HTR-8/SVneo (cell line): ENCODE data around the gene RTL1.

Experiments used
- DNase-seq: peaks from one replicate; pipeline ENCODE4 v3.0.0; 2011; ENCODE audit warnings: low spot score, mixed read lengths; ENCODE audit not compliant: insufficient read length
- FAIRE-seq: peaks from 2 replicates; lab custom pipeline; 2011; peaks lifted over from hg19 to GRCh38; lab: Jason Lieb, UNC

Gene RTL1

DNA sequence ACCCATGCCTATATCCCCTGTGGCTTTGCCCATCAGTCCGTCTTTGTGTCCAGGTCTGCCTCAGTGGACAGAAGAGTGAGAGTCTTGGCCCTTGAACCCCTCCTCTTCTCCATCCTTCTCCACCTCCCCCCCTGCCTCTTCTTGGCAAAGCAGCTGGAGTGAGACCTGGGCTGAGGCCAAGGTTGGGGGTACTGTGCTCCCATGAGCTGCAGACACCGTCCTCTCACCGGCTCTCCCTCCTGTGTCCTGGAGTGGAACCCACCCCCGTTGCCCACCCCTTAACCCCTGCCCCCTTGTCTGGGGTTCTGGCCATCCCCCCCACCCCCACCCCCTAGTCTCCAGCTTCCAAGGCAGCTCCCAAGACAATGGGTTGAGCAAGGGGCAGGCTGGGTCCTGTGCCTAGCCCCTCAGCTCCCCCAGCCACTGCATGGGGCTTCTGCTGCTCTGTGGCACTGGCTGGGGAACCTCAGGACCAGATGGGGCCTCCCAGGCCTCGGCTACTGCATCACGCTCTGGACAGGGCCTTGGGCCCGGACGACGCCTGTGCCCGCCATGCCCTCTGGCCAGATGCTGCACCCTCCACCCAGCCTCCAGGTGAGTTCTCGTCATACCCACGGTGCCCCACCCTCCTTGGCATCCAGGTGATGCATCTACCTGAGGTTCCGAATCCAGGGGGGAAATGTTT lies 35.7 kb downstream of the RTL1 start:
- DNase-seq (no peak), FAIRE-seq (no peak)

DNA sequence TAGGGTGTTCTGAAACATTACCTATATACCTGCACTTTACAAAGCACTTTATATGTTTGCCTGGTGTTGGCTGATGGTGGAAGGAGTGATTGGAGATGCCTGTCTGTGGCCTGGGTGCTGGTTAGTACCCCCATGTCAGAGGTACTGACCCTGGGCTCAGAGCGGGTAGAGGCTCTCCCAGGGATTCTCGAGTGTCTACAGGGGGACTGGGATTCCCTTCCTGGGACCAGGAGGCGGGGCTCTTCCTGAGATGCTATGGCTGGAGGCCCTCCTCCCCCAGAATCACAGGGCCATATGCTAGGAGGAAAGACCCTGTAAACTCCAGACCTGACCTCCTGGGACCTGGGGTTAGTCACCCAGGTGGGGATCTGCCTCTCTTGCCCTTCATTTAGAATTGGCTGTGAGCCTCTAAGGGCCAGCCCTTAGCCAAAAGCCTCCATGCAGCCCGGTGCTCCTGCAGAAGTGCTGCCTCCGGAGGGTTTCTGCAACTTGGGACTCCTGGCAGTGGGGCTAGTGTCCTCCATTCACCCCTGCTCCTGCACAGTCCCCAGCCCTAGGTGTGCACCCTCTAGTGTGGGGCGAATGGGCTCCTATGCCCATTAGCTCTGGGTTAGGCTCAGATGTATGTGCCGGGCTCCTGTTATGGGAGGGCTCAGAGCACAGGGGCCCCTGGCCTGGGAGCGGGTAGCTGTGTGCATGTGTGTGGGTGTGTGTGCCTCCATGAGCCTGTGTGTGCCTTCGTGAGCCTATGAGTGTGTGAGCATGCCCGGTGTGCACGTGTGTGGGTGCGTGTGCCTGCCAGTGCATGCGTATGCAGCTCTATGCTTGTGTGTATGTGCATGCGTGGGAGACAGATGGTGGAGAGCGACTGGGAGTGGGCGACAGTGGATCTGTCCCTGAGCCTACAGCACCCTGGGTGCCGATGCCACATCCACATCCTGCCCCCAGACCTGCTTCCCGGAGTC lies 36.6 kb downstream of the RTL1 start:
- DNase-seq = no peak
- no peak for FAIRE-seq

- FAIRE-seq (no peak), DNase-seq (no peak)
Observed at GRCh38 chr14:100865682-100866591, 37.6 kb downstream of the RTL1 start.

DNA sequence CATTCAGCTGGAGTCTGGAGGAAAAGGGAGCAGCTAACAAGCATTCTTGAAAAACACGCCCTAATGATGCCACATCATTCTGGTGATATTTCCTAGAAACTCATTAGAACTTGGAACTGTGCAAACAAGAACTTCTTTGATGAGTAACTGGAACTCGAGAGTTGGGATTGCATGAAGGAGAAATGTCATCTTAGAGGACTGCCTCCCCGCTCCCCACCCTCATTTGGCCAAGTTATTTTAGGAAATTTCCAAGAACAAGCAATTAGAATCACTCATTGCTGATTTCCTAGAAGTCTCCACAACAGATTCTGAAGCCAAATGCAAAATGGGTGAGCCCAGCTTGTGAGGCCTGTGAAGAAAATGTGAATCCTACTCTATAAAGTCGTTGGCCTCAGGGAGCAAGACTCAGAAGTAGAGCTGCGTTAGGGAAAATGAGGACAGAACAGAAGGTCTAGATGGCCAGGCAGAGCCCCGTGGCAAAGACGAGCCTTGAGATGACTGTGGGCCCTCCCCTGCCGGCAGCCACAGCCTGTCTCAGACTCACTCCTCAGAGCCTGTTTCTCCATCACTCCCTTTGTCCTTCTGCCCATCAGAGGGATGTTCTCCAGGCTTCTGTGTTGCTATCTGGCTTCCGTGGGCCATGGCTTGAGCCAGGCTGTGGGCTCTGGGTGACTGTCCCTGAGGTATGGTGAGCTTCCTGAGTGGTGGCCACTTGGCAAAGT lies 38.4 kb downstream of the RTL1 start:
- FAIRE-seq (no peak), DNase-seq (no peak)

GRCh38 chr14:100864206-100864605 lies 39.3 kb downstream of the RTL1 start:
- FAIRE-seq = no peak
- DNase-seq = no peak

GRCh38 chr14:100862793-100863192 lies 40.7 kb downstream of the RTL1 start:
- no peak for FAIRE-seq
- no peak for DNase-seq

- no peak for DNase-seq
- no peak for FAIRE-seq
Observed at GRCh38 chr14:100862277-100862676, 41.2 kb downstream of the RTL1 start.

DNA sequence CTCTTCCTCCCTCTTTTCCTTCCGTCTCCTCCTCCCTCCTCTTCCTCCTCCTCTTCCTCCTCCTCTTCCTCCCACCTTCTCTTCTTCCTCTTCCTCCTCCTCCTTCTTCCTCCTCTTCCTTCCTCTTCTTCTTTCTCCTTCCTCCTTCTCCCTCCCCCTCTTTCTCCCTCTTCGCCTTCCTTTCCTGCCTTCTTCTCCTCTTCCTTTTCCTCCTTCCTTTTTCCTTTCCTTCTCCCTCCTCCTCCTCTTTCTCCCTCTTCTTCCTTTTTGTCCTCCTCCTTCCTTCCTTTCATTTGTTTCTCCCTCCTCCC lies 41.6 kb downstream of the RTL1 start:
- no peak for DNase-seq
- no peak for FAIRE-seq

GRCh38 chr14:100861188-100861936 lies 42.2 kb downstream of the RTL1 start:
- no peak for FAIRE-seq
- no peak for DNase-seq

GRCh38 chr14:100860556-100861187 lies 42.9 kb downstream of the RTL1 start:
- no peak for DNase-seq
- no peak for FAIRE-seq

DNA sequence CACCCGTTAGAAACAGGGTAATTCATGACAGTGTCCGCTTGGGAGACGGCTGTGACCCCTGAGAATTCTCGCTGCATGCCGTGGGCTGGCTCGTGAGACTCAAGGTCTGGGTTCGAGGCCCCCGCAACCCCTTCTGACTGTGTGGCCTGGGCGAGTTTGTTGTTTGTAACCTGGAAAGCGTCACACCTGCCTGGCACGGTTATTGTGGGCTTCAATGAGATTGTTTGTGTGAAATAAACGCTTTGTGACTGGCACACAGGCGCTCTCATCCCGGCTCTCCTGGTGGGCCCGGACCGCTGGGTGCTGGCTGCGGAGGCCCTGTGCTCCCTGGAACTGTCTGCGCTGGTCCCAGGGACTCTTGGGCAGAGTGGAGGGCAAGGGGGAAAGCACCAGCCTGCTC lies 43.7 kb downstream of the RTL1 start:
- FAIRE-seq (no peak), DNase-seq (no peak)

- no peak for FAIRE-seq
- no peak for DNase-seq
Observed at GRCh38 chr14:100858838-100859220, 44.7 kb downstream of the RTL1 start.

GRCh38 chr14:100857923-100858837 lies 45.3 kb downstream of the RTL1 start:
- DNase-seq (no peak), FAIRE-seq (no peak)

DNA sequence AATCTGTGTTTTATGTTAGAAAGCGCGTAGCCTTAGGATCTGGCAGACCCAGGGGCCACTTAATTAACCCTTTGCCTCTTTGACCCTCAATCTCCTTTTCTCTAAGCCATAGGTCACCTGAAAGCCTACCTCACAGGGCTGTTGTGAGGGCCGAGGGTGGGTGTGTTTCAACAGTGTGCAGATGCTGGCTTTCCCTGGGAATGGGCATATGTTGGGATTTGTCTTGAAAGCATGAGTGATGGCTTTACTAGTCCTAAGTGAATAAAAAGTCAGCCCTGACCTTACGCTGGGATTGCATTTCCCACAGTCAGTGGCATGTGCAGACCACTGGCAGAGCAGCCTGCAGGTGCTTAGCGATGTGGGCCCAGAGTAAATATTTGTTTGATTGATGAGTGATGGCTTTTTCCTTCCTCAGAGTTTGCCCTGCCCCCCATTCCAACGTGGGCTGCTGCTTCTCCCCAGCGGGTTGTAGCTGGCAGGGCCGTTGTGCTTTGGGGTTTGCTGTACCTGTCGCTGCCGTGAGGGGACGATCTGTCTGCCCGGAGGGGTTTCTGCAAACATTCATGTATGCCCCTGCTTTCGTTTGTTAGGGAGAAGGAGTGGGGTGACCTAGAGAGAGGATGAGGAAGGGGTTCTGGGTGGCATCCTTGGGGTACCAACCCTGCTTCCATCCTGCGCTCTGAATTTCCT lies 46.1 kb downstream of the RTL1 start:
- DNase-seq (no peak), FAIRE-seq (no peak)

- DNase-seq (no peak), FAIRE-seq (no peak)
Observed at GRCh38 chr14:100856056-100856950, 47.2 kb downstream of the RTL1 start.

GRCh38 chr14:100855256-100855930 lies 48.1 kb downstream of the RTL1 start:
- no peak for FAIRE-seq
- no peak for DNase-seq
